T-helper 22 cell (primary cell): ENCODE data around the gene SLC47A2.

Experiments
- DNase-seq: peaks from one replicate; pipeline ENCODE4 v3.0.0-alpha.2; 2020; ENCODE audit warnings: low read depth

Gene SLC47A2

GRCh38 chr17:19726631-19727376, 10.4 kb upstream of the SLC47A2 start:
- no peak for DNase-seq

GRCh38 chr17:19725486-19725885, 9.1 kb upstream of the SLC47A2 start:
- DNase-seq: no peak

GRCh38 chr17:19724501-19725420, 8.4 kb upstream of the SLC47A2 start:
- DNase-seq: no peak

- DNase-seq: no peak
Observed at GRCh38 chr17:19723964-19724363, 7.6 kb upstream of the SLC47A2 start.

GRCh38 chr17:19720631-19721426, 4.4 kb upstream of the SLC47A2 start:
- no peak for DNase-seq

GRCh38 chr17:19720210-19720475, 3.8 kb upstream of the SLC47A2 start:
- no peak for DNase-seq

- no peak for DNase-seq
Observed at GRCh38 chr17:19719355-19720209, 3.2 kb upstream of the SLC47A2 start.

GRCh38 chr17:19718613-19719354, 2.4 kb upstream of the SLC47A2 start:
- no peak for DNase-seq

GRCh38 chr17:19718041-19718612, 1.7 kb upstream of the SLC47A2 start:
- no peak for DNase-seq

GRCh38 chr17:19717411-19717908, 1.1 kb upstream of the SLC47A2 start:
- DNase-seq: no peak

GRCh38 chr17:19717031-19717360, 612 bp upstream of the SLC47A2 start:
- DNase-seq: no peak

- DNase-seq: no peak
Observed at GRCh38 chr17:19714542-19715411, 1.6 kb downstream of the SLC47A2 start.

GRCh38 chr17:19713901-19714361, 2.5 kb downstream of the SLC47A2 start:
- no peak for DNase-seq

- DNase-seq: no peak
Observed at GRCh38 chr17:19713462-19713861, 2.9 kb downstream of the SLC47A2 start.

- DNase-seq: no peak
Observed at GRCh38 chr17:19712436-19713004, 3.9 kb downstream of the SLC47A2 start.

- DNase-seq: no peak
Observed at GRCh38 chr17:19709841-19710240, 6.5 kb downstream of the SLC47A2 start.

GRCh38 chr17:19708431-19709175, 7.8 kb downstream of the SLC47A2 start:
- DNase-seq: no peak

GRCh38 chr17:19707728-19708221, 8.6 kb downstream of the SLC47A2 start:
- no peak for DNase-seq
